Mesodermal cell (in vitro differentiated cells): ENCODE measurements around the gene DCP2.

Source experiments
- H3K27ac ChIP-seq: 2 replicates; pipeline ENCODE4 v1.7.0; 2013; ENCODE audit warnings: mild to moderate bottlenecking, low read depth, low read length, moderate library complexity; ENCODE audit not compliant: severe bottlenecking
- H3K36me3 ChIP-seq: 2 replicates; pipeline ENCODE4 v1.7.1; 2013; ENCODE audit warnings: mild to moderate bottlenecking, low read length, moderate library complexity; ENCODE audit not compliant: control insufficient read depth, insufficient read depth
- H3K4me1 ChIP-seq: one replicate; pipeline ENCODE4 v1.7.1; 2013; ENCODE audit warnings: mild to moderate bottlenecking, low read length; ENCODE audit not compliant: insufficient read depth, control insufficient read depth, poor library complexity, severe bottlenecking
- H3K4me3 ChIP-seq: 2 replicates; pipeline ENCODE4 v1.7.0; 2013; ENCODE audit warnings: low read length, control low read depth, mild to moderate bottlenecking; ENCODE audit not compliant: insufficient read depth, poor library complexity, severe bottlenecking; ENCODE audit errors: extremely low read depth
- H3K9me3 ChIP-seq: 2 replicates; pipeline ENCODE4 v1.7.1; 2013; ENCODE audit warnings: mild to moderate bottlenecking, low read length, moderate library complexity; ENCODE audit not compliant: control insufficient read depth
- WGBS, 2 experiments: methylation state at CpG; one replicate each; pipeline ENCODE4 v1.1.5; 2013; ENCODE audit warnings: missing lambda C conversion rate in 2 of 2; ENCODE audit not compliant: insufficient coverage in 2 of 2; 5-methylcytosine and 5-hydroxymethylcytosine counted together

The DCP2 gene

DNA sequence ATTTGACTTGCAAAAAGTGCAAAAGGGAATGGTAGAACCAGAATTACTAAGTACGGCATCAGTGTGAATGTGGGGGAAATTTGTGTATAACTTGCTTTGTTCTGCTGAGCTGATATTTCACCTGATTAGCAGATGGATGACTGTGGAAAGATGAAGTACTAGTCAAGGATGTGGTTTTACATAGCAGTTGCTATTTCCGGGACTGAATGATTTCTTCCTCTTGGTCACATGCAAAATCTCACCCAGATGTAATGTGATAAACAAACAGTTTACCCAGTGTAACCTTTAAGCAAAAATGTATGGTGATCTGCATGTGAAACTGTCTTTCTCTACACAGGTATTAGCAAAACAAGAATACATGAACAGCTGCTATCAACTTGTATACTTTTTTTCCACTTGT, 46.1 kb downstream of the DCP2 start:
- peaks cover 8% of the 10 kb centered on the region for H3K4me1 ChIP-seq
- no peak overlapping the region for H3K27ac ChIP-seq
- H3K9me3 ChIP-seq, result no peaks in the 10 kb centered on the region
- H3K4me3 ChIP-seq, result no peak overlapping the region
- WGBS, 2 experiments, result 88 to 100% methylated on average over 1 to 2 of the region's 2 CpGs
- H3K36me3 ChIP-seq, result peaks cover 65% of the 10 kb centered on the region

DNA sequence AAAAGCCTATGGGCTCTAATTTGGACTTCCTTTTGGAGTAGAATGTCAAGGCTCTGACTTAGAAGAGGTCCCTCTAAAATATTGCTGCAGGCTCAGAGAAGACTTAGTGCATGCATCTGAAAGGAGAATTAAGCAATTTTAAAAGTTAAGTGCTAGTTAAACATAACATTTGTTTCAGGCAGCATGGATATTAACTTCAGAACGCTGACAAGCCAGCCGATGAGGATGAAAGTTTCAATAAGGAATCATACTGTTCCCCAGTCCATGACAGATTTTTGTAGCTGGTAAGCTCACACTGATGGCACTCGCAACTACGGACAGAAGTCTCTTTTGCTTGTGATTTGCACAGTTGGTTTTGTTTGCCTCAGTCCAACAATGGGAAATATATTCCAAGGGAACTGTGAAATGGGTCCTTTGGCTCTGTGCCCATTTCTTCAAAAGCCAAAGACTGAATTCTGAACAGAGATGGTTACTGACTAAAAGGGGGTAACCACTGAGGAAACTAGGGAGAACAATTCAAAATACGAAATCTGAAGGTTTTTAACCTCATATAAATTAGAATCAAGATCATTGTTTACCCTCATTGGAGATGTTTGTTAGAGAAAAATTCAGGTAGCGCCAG, 47.6 kb downstream of the DCP2 start:
- Histone ChIP-seq H3K27ac (no peak overlapping the region), H3K36me3 (peaks cover 60% of the 10 kb centered on the region), H3K4me1 (peaks cover 8% of the 10 kb centered on the region), H3K4me3 (no peak overlapping the region), H3K9me3 (no peaks in the 10 kb centered on the region)
- WGBS, 2 experiments, result 92 to 97% methylated on average over 4 of the region's 6 CpGs

DNA sequence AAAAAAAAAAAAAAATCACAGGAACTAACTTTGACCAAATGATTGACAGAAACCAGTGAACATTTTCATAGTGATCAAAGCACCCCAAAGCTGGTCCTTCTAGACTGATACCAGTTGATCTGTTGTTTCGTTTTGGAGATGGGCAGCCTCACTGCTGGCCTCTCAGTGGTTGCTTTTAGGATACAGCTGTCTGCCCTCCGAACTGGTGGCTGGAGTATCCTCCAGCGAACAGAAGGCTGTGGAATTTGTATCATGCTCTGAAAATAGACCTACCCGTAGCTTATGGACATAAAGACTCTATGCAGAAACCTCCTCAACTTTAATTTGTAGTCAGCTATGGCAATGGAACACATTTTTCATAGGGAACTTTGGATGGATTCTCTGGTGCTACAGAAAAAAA, 49.0 kb downstream of the DCP2 start:
- Histone ChIP-seq H3K27ac (no peak overlapping the region), H3K36me3 (peaks cover 66% of the 10 kb centered on the region), H3K9me3 (no peaks in the 10 kb centered on the region), H3K4me1 (peaks cover 14% of the 10 kb centered on the region), H3K4me3 (no peak overlapping the region)
- 100% methylated on average over 3 of the region's 4 CpGs for WGBS, 2 experiments

DNA sequence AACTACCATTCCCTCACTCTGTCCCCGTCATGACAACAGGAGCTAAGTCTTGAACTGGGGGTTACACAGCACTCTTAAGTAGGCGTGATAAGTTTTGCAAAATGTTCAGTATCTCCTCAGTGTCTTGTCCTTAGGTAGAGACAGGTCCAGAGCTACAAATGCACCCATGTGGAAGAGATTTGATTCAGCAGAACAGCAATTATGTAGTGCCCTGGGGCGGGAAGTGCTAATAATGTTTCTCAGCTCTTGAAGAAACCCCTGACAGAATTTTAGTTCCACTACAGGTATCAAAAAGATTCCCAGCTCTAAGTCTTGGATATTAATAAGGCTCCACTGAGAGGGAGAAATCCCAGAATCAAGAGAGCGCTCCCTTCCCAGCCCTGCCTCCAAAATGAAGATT, 49.6 kb downstream of the DCP2 start:
- peaks cover 61% of the 10 kb centered on the region for H3K36me3 ChIP-seq
- WGBS, 2 experiments, result 96 to 100% methylated on average over 2 to 3 of the region's 4 CpGs
- H3K9me3 ChIP-seq, result no peaks in the 10 kb centered on the region
- no peak overlapping the region for H3K27ac ChIP-seq
- H3K4me1 ChIP-seq, result peaks cover 20% of the 10 kb centered on the region
- H3K4me3 ChIP-seq, result no peak overlapping the region

DNA sequence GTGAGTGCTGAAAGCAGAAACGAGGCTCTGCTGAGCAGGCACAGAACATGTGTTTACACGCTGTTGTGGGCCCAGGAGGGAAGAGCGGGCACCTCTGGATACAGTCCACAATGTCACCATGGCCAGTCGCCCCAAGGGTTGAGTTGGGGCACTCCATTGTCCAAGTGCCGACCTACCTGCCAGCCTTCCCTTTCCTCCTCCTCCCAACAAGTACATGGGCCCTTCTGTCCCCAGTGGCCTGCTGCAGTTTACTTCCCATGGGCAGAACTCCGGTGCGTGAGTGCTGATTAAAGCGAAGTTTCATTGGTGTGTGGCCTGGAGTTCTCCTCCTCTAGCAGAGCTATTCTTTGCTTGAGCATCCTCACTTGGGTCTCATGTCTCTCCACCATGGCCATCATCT, 50.4 kb downstream of the DCP2 start:
- H3K27ac ChIP-seq, result no peak overlapping the region
- no peaks in the 10 kb centered on the region for H3K9me3 ChIP-seq
- H3K4me3 ChIP-seq, result no peak overlapping the region
- peaks cover 61% of the 10 kb centered on the region for H3K36me3 ChIP-seq
- whole genome bisulfite sequencing, 2 experiments, result 85 to 88% methylated on average over 7 to 8 of the region's 8 CpGs
- H3K4me1 ChIP-seq, result peaks cover 26% of the 10 kb centered on the region

DNA sequence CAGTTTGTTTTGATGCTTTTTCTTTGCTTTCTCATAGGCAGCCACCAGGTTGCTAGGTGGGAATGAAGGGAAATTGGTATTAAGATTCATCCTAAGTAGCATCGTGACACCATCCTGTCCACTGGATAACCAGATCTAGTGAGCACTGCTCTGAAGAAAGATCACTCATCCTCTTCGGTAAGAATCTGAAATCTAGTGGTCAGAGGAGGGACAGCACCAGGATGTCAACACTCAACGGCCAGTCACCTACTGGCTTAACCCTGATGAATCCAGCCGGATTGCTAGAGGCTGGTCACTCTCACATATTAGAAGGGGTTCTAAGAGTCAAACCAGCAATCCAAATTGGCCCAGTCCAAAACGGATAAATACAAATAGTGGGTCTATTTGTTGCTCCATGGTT, 50.8 kb downstream of the DCP2 start:
- Histone ChIP-seq H3K4me1 (peaks cover 26% of the 10 kb centered on the region), H3K27ac (no peak overlapping the region), H3K9me3 (no peaks in the 10 kb centered on the region), H3K4me3 (no peak overlapping the region), H3K36me3 (peaks cover 61% of the 10 kb centered on the region)
- whole genome bisulfite sequencing, 2 experiments, result 95 to 97% methylated on average over 4 to 5 of the region's 5 CpGs

DNA sequence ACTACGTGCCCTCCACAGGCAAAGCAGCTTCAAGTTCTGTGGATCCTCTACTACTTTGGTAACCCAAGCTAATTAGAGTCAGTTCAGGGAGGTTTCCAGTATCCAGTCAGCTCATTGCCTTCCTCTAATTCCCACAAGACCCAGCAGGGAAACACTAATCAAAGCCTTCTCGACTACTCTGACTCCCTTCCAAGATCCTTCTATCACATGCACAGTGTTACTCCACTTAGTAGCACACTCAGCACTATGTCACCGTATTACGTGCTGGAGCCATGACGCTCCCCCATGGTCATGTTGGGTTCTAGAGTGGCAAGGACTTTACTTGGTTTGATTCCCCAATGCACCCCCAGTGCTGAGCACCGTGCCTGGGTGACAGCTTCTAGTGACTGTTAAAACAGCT, 53.0 kb downstream of the DCP2 start:
- Histone ChIP-seq H3K4me3 (no peak overlapping the region), H3K4me1 (peaks cover 26% of the 10 kb centered on the region), H3K36me3 (peaks cover 43% of the 10 kb centered on the region), H3K27ac (no peak overlapping the region), H3K9me3 (no peaks in the 10 kb centered on the region)
- WGBS, 2 experiments, result 84 to 85% methylated on average over 5 of the region's 6 CpGs

DNA sequence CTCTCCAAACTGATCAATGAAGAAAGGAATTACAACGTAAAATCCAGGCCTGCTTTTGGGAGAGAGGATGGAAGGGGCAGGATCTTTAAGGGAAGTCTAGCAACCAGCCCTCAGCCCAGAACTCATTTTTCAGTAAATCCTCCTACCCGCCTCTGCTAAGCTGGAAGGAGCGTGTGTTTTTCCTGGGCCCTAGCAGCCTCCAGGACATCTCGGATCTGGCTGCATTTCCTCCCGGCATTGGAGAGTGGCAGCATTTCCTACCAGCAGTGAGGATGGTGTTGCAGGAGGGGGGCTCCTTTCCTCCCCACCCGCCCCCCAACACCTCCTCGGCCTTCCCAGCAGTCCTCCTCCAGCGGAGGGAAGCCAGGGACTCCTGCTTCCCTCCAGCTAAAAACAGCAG, 54.5 kb downstream of the DCP2 start:
- WGBS, 2 experiments, result 70% methylated on average over 3 of the region's 8 CpGs; no CpG with 5 or more reads in 1 of the 2 experiments

DNA sequence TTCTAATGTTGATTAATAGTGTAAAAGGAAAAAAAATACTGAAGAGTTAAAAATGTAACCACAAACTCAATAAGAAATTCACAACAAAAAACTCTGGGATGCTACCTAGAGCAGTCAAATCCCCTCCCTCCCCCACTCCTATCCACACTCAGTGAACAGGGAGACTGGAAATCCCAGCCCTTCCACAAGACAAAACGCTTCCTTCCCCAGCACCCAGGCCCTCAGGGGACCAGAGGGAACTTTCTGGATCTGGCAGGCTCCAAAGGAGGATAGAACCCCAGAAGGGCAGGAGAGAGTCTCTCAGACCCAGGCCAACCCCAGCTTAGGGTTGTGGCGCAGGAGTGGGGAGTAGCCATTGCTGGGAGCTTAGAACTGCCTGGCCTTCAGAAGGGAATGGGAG, 55.0 kb downstream of the DCP2 start:
- peaks cover 26% of the 10 kb centered on the region for H3K4me1 ChIP-seq
- H3K36me3 ChIP-seq, result peaks cover 27% of the 10 kb centered on the region
- H3K4me3 ChIP-seq, result no peak overlapping the region
- no peaks in the 10 kb centered on the region for H3K9me3 ChIP-seq
- peak overlapping the region; percentile 67 for H3K27ac ChIP-seq
- WGBS, 2 experiments, result 87 to 100% methylated on average over 1 to 2 of the region's 2 CpGs

More for the DNA sequence above, 54.5 kb downstream of the DCP2 start:
- no peak overlapping the region for H3K4me3 ChIP-seq
- H3K4me1 ChIP-seq, result peaks cover 26% of the 10 kb centered on the region
- no peaks in the 10 kb centered on the region for H3K9me3 ChIP-seq
- H3K36me3 ChIP-seq, result peaks cover 31% of the 10 kb centered on the region
- H3K27ac ChIP-seq, result peak overlapping the region; percentile 67

DNA sequence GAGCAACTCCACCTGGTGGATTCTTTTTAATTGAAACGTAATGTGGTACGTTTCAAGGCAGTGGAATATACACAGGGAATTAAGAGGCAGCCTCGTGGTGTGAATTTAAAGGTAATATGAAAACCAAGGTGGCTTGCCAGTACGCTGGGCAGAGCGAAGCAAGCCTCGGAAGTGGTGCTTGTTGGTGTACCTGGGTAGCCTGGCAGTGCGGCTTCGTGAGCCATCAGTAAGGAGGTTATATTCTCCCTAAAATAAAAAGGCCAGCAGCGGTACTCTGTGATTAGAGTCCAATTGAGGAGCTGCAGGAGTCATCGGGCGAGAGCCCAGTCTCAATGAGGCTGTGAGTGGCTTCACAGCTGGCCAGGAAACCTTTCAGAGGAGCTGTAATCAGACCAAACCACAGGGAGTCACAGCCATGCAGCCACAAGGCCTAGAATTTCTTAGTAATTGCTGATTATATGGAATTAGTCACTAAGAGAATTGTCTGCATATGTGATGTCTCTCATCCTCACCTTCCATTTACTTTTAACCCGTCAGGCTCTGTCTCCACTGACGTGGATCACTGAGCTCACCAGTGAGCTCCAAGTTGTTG, 57.7 kb downstream of the DCP2 start:
- Histone ChIP-seq H3K27ac (peak overlapping the region; percentile 36), H3K4me3 (no peak overlapping the region), H3K36me3 (peaks cover 12% of the 10 kb centered on the region), H3K9me3 (no peaks in the 10 kb centered on the region), H3K4me1 (peaks cover 25% of the 10 kb centered on the region)
- 81 to 82% methylated on average over 11 to 13 of the region's 13 CpGs for WGBS, 2 experiments

DNA sequence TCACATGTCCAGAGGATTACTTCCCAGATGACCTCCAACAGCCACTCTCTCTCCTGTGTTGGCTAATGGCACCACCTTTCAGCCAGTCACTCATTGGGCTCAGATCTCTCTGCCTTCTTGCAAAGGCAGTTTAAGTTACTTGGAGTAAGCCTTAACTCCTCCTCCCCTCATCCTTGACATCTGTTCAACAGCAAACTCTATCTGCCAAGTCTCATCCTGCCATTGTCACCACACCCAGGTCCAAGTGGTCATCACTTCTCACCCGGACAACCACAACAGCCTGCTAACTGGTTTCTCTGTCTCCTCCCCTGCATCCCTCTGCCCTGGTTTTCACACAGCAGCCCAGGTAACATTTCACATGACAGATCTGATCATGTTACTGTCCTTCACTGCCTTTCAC, 58.5 kb downstream of the DCP2 start:
- Histone ChIP-seq H3K4me3 (no peak overlapping the region), H3K4me1 (peaks cover 17% of the 10 kb centered on the region), H3K9me3 (no peaks in the 10 kb centered on the region), H3K27ac (no peak overlapping the region), H3K36me3 (peaks cover 10% of the 10 kb centered on the region)
- 92 to 100% methylated on average over 1 of the region's 1 CpG for WGBS, 2 experiments
